Small intestine (tissue), 7 donors: Measurements from ENCODE around the gene SLC35F1. TPM values are rescaled to one million over a fixed set of nuclear protein-coding genes. Genes with fewer than 3 reads are reported as not detected.

Experiments
- DNase-seq, 2 donors: peaks; one replicate each; pipeline versions ENCODE4 v3.0.0 to v3.0.0-alpha.2; 2013
- FAIRE-seq: peaks from 2 replicates; lab custom pipeline; 2012; peaks lifted over from hg19 to GRCh38; lab: Jason Lieb, UNC
- H3K27ac ChIP-seq, 3 donors: one replicate each; pipeline ENCODE4 v1.5.1; 2013; ENCODE audit warnings: low read length in 2 of 3, mild to moderate bottlenecking in 2 of 3, control low read depth in 1 of 3, inconsistent platforms in 1 of 3, low read depth in 1 of 3, moderate library complexity in 1 of 3
- H3K27me3 ChIP-seq, 3 donors: one replicate each; pipeline ENCODE4 v1.6.1; 2013; ENCODE audit warnings: low read length in 3 of 3, inconsistent platforms in 1 of 3; ENCODE audit not compliant: control insufficient read depth in 3 of 3, insufficient read depth in 3 of 3
- H3K36me3 ChIP-seq, 3 donors: one replicate each; pipeline ENCODE4 v1.6.1; 2013; ENCODE audit warnings: low read length in 3 of 3, inconsistent platforms in 1 of 3, low read depth in 1 of 3, mild to moderate bottlenecking in 1 of 3, moderate library complexity in 1 of 3; ENCODE audit not compliant: control insufficient read depth in 3 of 3, insufficient read depth in 2 of 3
- H3K4me1 ChIP-seq, 3 donors: one replicate each; pipeline ENCODE4 v1.6.1; 2013; ENCODE audit warnings: low read length in 2 of 3, inconsistent platforms in 1 of 3, low read depth in 1 of 3, mild to moderate bottlenecking in 1 of 3, moderate library complexity in 1 of 3; ENCODE audit not compliant: control insufficient read depth in 3 of 3, insufficient read depth in 2 of 3
- H3K4me3 ChIP-seq, 3 donors: one replicate each; pipeline ENCODE4 v1.5.1; 2013; ENCODE audit warnings: low read length in 3 of 3, control low read depth in 1 of 3, inconsistent platforms in 1 of 3, low read depth in 1 of 3, mild to moderate bottlenecking in 1 of 3, moderate library complexity in 1 of 3
- H3K9me3 ChIP-seq, 2 donors: one replicate each; pipeline ENCODE4 v1.6.1; 2013; ENCODE audit warnings: low read depth in 1 of 2, low read length in 1 of 2; ENCODE audit not compliant: control insufficient read depth in 2 of 2, insufficient read depth in 1 of 2
- WGBS, 3 donors: extraction: QIAGEN DNeasy Blood & Tissue Kit; methylation state at CpG; one replicate each; pipeline ENCODE4 v1.1.7; 2013; 5-methylcytosine and 5-hydroxymethylcytosine counted together
- polyA plus RNA-seq, 4 donors: library from polyadenylated mRNA; stranded (reverse) in 3 of 4; unstranded in 1 of 4; fragments of 200-250 nt in 3 of 4; fragments of 120-200 nt in 1 of 4; gene quantifications; one replicate each; pipeline versions ENCODE4 v1.2.1 to v1.2.3, GENCODE V29; 2013
- donor health status: healthy with polysubstance abuse.
- donor health status: control.
- donor health status: control.
- donor health status: Bipolar disorder and iron deficiency.
- donor health status: healthy.

Gene SLC35F1
- polyA plus RNA-seq, 4 donors = 0.27 to 1.0 (median 0.85) TPM; not detected in 1

DNA sequence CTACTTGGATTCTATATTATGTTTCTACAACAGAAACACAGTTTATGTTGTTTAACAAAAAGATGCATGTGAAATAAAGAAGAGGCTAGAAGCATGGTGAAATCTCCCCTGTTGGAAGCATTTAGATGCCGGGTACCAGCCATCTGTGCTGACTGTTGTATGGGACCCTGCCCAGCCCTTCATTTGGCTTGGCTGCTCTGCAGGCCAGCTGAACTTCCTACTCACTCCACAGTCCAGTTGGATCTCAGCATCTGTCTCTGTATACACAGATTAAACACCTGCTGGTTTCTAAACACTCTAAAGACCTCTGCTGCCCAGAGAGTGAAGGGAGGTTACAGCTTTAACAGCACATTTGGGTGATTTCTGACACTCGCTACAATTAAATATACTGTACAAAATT, 228.3 kb downstream of the SLC35F1 start:
- no peak overlapping the region for H3K27ac ChIP-seq
- H3K36me3 ChIP-seq = no peaks in the 10 kb centered on the region
- H3K4me1 ChIP-seq = no peaks in the 10 kb centered on the region
- H3K27me3 ChIP-seq = no peaks in the 10 kb centered on the region
- WGBS, 3 donors = 83 to 89% (median 85%) methylated on average over 2 of the region's 2 CpGs
- no peaks in the 10 kb centered on the region for H3K9me3 ChIP-seq
- no peak overlapping the region for H3K4me3 ChIP-seq
- no peak for FAIRE-seq
- DNase-seq = no peak

- H3K9me3 ChIP-seq = no peaks in the 10 kb centered on the region
- no peak for FAIRE-seq
- H3K36me3 ChIP-seq = no peaks in the 10 kb centered on the region
- WGBS, 3 donors = 91 to 100% (median 98%) methylated on average over 1 of the region's 1 CpG
- DNase-seq = no peak
- no peak overlapping the region for H3K4me3 ChIP-seq
- no peak overlapping the region for H3K27ac ChIP-seq
- H3K4me1 ChIP-seq = no peaks in the 10 kb centered on the region
- H3K27me3 ChIP-seq = no peaks in the 10 kb centered on the region
Observed at GRCh38 chr6:118141211-118141610, 234.1 kb downstream of the SLC35F1 start.

- Histone ChIP-seq H3K36me3 (no peaks in the 10 kb centered on the region), H3K9me3 (no peaks in the 10 kb centered on the region), H3K4me3 (no peak overlapping the region), H3K27ac (no peak overlapping the region), H3K4me1 (no peaks in the 10 kb centered on the region), H3K27me3 (no peaks in the 10 kb centered on the region)
- 52 to 63% (median 58%) methylated on average over 1 of the region's 1 CpG for WGBS, 3 donors
- DNase-seq = no peak
- no peak for FAIRE-seq
Observed at GRCh38 chr6:118146584-118146983, 239.5 kb downstream of the SLC35F1 start.

- H3K36me3 ChIP-seq = no peaks in the 10 kb centered on the region
- no peaks in the 10 kb centered on the region for H3K4me1 ChIP-seq
- DNase-seq = no peak
- no peak overlapping the region for H3K4me3 ChIP-seq
- no peaks in the 10 kb centered on the region for H3K27me3 ChIP-seq
- WGBS, 3 donors = 82 to 90% (median 89%) methylated on average over 5 of the region's 5 CpGs
- H3K27ac ChIP-seq = no peak overlapping the region
- FAIRE-seq = no peak
- H3K9me3 ChIP-seq = no peaks in the 10 kb centered on the region
Observed at GRCh38 chr6:118147511-118147910, 240.4 kb downstream of the SLC35F1 start.

DNA sequence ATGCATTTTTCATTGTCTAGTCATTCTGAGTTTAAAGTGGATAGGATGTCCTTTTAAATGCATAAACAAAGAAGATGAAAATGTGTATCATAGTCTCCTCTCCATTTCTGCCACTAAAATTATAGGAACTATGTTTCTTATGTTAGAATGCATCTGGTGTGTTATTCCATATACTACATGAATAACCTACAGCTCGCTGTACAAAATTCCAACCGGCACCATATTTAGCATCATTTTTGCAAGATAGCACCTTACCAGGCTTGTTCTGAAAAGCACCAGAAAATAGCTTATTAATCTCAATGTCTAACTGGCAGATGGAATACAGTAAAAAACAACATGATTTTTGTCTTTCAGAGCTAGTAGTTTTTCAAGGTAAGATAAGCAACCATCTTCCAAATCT, 241.5 kb downstream of the SLC35F1 start:
- no peaks in the 10 kb centered on the region for H3K4me1 ChIP-seq
- no peak overlapping the region for H3K4me3 ChIP-seq
- no peaks in the 10 kb centered on the region for H3K36me3 ChIP-seq
- DNase-seq (no peak), FAIRE-seq (no peak)
- 93 to 97% (median 95%) methylated on average over 2 of the region's 2 CpGs for WGBS, 3 donors
- H3K27ac ChIP-seq = no peak overlapping the region
- no peaks in the 10 kb centered on the region for H3K27me3 ChIP-seq
- no peaks in the 10 kb centered on the region for H3K9me3 ChIP-seq

DNA sequence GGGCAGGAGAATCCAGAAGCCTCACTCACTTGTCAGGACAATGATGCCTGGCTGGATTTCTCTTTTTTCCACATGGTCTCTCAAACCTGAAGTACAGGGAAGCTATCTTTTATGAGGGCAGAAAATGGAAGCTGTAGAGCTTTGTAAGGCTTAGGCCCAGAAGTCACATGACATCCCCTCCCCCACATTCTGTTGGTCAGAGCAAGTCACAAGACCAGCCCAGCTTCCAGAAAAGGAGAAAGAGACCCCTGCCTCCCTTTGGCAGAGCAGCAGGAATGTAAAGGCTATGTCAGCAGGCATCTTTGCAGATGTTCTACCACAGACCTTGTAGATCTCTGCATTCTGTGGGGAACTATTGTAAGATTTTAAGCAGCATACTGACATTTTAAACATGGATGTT, 245.5 kb downstream of the SLC35F1 start:
- Histone ChIP-seq H3K36me3 (no peaks in the 10 kb centered on the region), H3K9me3 (no peaks in the 10 kb centered on the region), H3K27ac (no peak overlapping the region), H3K4me3 (no peak overlapping the region), H3K27me3 (no peaks in the 10 kb centered on the region), H3K4me1 (no peaks in the 10 kb centered on the region)
- DNase-seq = no peak
- no peak for FAIRE-seq

DNA sequence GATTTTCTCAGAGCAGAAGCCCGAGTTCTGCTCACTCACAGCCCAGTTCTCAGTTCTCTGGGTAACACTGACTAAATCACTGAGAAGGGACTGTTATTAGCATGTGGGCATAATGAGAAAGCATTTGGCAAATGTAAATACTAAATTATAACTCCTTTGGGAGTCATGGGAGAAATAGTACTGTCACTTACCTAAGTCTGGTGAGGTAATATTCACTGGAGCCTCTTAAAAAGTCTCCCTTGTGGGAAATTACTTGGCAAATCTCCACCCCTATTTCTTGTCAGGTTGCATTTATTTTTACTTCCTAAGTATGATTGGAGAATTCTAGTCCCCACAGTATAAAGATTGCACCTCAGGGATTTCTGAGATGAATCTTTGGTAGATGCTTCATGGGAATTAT, 254.3 kb downstream of the SLC35F1 start:
- WGBS, 3 donors = 68 to 87% (median 83%) methylated on average over 1 of the region's 1 CpG
- Histone ChIP-seq H3K27me3 (no peaks in the 10 kb centered on the region), H3K9me3 (no peaks in the 10 kb centered on the region), H3K4me1 (no peaks in the 10 kb centered on the region), H3K4me3 (no peak overlapping the region), H3K36me3 (no peaks in the 10 kb centered on the region), H3K27ac (no peak overlapping the region)
- DNase-seq (no peak), FAIRE-seq (no peak)

- FAIRE-seq (no peak), DNase-seq (no peak)
- no peak overlapping the region for H3K4me3 ChIP-seq
- H3K36me3 ChIP-seq = no peaks in the 10 kb centered on the region
- no peaks in the 10 kb centered on the region for H3K27me3 ChIP-seq
- no peaks in the 10 kb centered on the region for H3K9me3 ChIP-seq
- H3K27ac ChIP-seq = no peak overlapping the region
- WGBS, 3 donors = 59 to 78% (median 62%) methylated on average over 1 of the region's 1 CpG
- no peaks in the 10 kb centered on the region for H3K4me1 ChIP-seq
Observed at GRCh38 chr6:118163542-118163941, 256.5 kb downstream of the SLC35F1 start.

DNA sequence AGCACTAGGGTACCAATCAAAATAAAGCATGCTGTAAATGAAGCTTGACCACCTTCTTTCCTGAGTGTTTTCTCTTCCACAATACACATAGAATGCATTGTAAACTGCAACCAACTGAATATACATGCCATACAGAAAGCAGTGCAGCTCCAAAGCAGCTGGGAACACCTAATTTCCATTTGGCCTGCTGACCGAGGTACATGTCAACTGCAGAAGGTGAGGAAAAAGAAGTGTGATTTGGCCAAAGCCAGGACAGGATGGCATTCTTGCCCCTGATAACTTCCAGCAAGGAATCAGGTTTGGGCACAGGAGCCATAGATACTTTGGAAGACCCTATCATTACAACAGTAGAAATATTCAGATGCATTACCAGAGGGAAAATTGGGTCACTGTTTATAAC, 258.4 kb downstream of the SLC35F1 start:
- DNase-seq (no peak), FAIRE-seq (no peak)
- H3K4me1 ChIP-seq = no peaks in the 10 kb centered on the region
- H3K27me3 ChIP-seq = no peaks in the 10 kb centered on the region
- H3K9me3 ChIP-seq = no peaks in the 10 kb centered on the region
- H3K36me3 ChIP-seq = no peaks in the 10 kb centered on the region
- H3K27ac ChIP-seq = no peak overlapping the region
- 79 to 88% (median 82%) methylated on average over 1 of the region's 1 CpG for WGBS, 3 donors
- no peak overlapping the region for H3K4me3 ChIP-seq
